Uterus (tissue), 4 donors: ENCODE measurements around the gene PIWIL4. TPM values are rescaled to one million over a fixed set of nuclear protein-coding genes. Genes with fewer than 3 reads are reported as not detected.

Experiments used
- DNase-seq, 2 donors: peaks; one replicate each; pipeline ENCODE4 v3.0.0-alpha.2; 2019 to 2020
- H3K27ac ChIP-seq, 2 donors: fragments of 200-600 bp; sonication (generic); 1 replicate in 1 of 2; 2 replicates in 1 of 2; pipeline ENCODE4 v1.5.1; 2016 to 2018
- H3K27me3 ChIP-seq, 2 donors: fragments of 200-600 bp; sonication (generic); one replicate each; pipeline ENCODE4 v1.5.1; 2018 to 2019; ENCODE audit warnings: control low read depth in 1 of 2
- H3K36me3 ChIP-seq, 2 donors: fragments of 200-600 bp; sonication (generic); one replicate each; pipeline ENCODE4 v1.5.1; 2019; ENCODE audit warnings: control low read depth in 1 of 2
- H3K4me1 ChIP-seq, 2 donors: fragments of 200-600 bp; sonication (generic); one replicate each; pipeline ENCODE4 v1.5.1; 2018 to 2019; ENCODE audit warnings: control low read depth in 1 of 2
- H3K4me3 ChIP-seq, 2 donors: fragments of 200-600 bp; sonication (generic); 1 replicate in 1 of 2; 2 replicates in 1 of 2; pipeline ENCODE4 v1.5.1; 2018 to 2019; ENCODE audit warnings: mild to moderate bottlenecking in 1 of 2
- H3K9me3 ChIP-seq, 2 donors: fragments of 200-600 bp; sonication (generic); one replicate each; pipeline ENCODE4 v1.5.1; 2019; ENCODE audit warnings: control low read depth in 1 of 2
- POLR2A ChIP-seq, 2 donors: fragments of 450-650 bp; IDR thresholded peaks; one replicate each; pipeline ENCODE4 v1.6.1; 2016; ENCODE audit warnings: antibody characterized with exemption in 2 of 2, mild to moderate bottlenecking in 1 of 2, moderate library complexity in 1 of 2
- intact Hi-C: fragments of 100-400 bp; cut with DNase I; formaldehyde crosslinking; loops from one replicate; pipeline ENCODE4 v1.15.1; 2023; ENCODE audit warnings: low total_unique reads
- total RNA-seq, 4 donors: library from RNA; depleted of rRNA in 3 of 4; stranded (reverse); fragments of >200 nt in 3 of 4; gene quantifications; one replicate each; pipeline versions ENCODE4 v1.1.0 to v1.2.4, GENCODE V29; 2014 to 2023
- TF ChIP-seq, protein P1 (sequence below), 4 experiments: fragments of 200-600 bp in 2 of 4; fragments of 450-650 bp in 2 of 4; sonication (generic) in 2 of 4; IDR thresholded peaks; one replicate each; pipeline ENCODE4 v1.5.1; 2016 to 2019; ENCODE audit warnings: antibody characterized with exemption in 4 of 4, mild to moderate bottlenecking in 2 of 4, moderate library complexity in 1 of 4
- donor health status: DM: yes; HTN: yes; CAD: no.

PIWIL4 gene
- total RNA-seq, 4 donors from 2014 or later: 5.1 to 9.0 (median 6.8) TPM

DNA sequence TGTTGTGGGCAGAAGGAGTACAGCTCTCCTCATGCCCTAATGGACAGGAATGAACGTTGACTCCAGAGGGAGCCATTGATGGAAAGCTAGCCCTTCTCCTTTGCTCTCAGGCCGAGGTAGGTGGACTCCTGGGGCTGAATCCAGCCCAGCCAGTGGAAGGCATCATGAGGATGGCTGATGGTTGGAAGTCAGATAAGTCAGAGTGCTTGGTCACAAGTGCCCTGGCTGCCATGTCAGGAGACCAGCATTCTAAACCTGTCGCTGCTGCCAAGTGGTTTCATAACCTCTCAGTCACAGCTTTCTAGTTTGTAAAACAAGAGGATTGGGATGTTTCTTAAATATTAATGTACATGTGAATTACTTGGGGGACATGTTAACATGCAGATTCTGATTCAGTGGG, 32.3 kb downstream of the PIWIL4 start:
- Histone ChIP-seq H3K4me1 (no peaks in the 10 kb centered on the region), H3K36me3 (no peaks in the 10 kb centered on the region), H3K27ac (no peak overlapping the region), H3K4me3 (no peak overlapping the region), H3K9me3 (no peaks in the 10 kb centered on the region), H3K27me3 (no peaks in the 10 kb centered on the region)
- TF ChIP-seq, protein P1, sequence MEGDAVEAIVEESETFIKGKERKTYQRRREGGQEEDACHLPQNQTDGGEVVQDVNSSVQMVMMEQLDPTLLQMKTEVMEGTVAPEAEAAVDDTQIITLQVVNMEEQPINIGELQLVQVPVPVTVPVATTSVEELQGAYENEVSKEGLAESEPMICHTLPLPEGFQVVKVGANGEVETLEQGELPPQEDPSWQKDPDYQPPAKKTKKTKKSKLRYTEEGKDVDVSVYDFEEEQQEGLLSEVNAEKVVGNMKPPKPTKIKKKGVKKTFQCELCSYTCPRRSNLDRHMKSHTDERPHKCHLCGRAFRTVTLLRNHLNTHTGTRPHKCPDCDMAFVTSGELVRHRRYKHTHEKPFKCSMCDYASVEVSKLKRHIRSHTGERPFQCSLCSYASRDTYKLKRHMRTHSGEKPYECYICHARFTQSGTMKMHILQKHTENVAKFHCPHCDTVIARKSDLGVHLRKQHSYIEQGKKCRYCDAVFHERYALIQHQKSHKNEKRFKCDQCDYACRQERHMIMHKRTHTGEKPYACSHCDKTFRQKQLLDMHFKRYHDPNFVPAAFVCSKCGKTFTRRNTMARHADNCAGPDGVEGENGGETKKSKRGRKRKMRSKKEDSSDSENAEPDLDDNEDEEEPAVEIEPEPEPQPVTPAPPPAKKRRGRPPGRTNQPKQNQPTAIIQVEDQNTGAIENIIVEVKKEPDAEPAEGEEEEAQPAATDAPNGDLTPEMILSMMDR (IDR thresholded peaks at IDR 0.05): no peak
- no peak for TF ChIP-seq POLR2A (IDR thresholded peaks at IDR 0.05)
- no peak for DNase-seq
- intact Hi-C loops: no loop called here

DNA sequence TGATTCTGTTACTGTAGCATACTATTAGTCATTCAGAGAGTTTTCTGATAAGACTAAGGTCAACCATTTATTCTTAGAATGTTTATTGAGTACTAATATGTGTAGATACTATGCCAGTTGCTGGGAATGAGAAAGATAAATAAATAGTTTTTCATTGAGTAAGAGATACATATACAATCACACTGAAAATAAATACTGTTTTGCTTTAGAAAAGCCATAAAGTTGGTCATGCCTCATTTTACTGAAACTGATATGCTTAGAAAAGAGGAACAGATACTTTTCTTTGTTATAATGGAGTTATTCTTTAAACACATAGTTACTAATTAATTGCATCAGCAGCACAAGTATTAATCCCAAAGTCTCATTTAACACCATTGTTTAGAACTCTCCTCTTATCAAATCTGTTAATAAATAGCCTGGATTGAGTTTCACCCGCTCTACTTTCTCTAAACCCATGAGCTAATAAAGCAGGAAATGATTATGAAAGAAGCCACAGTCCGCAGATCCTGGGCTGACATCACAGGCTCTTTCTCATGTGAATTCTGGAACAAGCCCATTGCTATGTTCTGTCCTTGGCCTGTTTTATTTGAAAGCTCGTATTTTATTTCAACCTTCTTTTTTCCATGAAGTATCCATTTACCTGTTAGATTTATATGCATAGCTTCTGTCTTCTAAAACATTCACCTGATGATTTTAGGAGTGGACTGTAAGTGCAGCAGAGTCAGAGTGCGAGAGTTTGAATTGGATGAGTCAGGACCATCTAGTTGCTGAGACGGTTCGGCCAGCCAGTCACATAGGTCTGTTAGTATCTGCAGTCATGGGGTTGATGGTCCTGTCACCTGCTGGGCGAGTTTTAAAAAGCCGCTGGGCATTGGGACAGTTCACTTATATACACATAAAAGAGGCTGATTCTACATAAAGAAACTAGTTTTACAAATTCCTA, 35.5 kb downstream of the PIWIL4 start:
- H3K27me3 ChIP-seq: no peaks in the 10 kb centered on the region
- H3K4me3 ChIP-seq: no peak overlapping the region
- H3K4me1 ChIP-seq: no peaks in the 10 kb centered on the region
- H3K27ac ChIP-seq: no peak overlapping the region
- no peaks in the 10 kb centered on the region for H3K36me3 ChIP-seq
- TF ChIP-seq POLR2A (IDR thresholded peaks at IDR 0.05): no peak
- TF ChIP-seq, protein P1 (IDR thresholded peaks at IDR 0.05): peak in 2 of 4 experiments; percentile 18 to 25
- peak; percentile 35 to 64 for DNase-seq
- H3K9me3 ChIP-seq: no peaks in the 10 kb centered on the region
- intact Hi-C loops: no loop called here

DNA sequence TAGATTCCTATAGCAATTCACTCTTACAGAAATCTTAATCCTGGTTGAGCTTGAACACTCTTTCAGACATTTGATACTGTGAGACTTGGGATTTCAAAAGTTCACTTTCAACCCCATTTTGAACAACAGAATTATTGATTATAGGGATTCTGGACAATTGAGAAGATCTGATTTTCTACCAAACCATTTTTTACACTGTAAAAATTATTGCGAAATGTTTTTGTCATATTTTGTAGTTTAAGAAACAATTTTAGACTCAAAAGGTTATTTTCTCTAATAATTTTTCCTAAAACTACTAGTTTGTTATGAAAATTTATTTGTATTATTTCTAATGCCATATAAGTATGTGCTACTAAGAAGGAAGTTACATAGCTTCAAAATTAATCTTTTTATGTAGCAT, 36.4 kb downstream of the PIWIL4 start:
- Histone ChIP-seq H3K27me3 (no peaks in the 10 kb centered on the region), H3K36me3 (no peaks in the 10 kb centered on the region), H3K4me1 (no peaks in the 10 kb centered on the region), H3K27ac (no peak overlapping the region), H3K4me3 (no peak overlapping the region), H3K9me3 (no peaks in the 10 kb centered on the region)
- TF ChIP-seq, protein P1 (IDR thresholded peaks at IDR 0.05): no peak
- no peak for TF ChIP-seq POLR2A (IDR thresholded peaks at IDR 0.05)
- intact Hi-C loops: no loop called here
- DNase-seq: no peak

DNA sequence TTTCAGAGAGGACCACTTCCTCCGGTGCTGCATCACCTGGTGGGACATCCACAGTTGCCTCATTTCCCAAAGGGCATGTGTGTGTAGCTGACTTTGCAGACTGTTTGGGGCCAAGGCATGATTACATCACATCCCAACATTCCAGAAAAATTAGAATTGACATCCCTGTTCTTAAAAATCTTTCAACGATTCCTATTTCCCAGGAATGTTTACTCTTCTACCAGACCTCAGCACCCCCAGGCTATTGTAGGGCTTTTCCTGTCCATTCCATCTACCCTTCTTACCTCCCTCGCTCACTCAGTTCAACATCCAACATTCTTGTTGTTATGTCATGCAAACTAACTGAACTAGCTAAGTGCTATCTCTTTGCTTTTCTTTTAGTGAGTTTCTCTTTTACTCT, 37.3 kb downstream of the PIWIL4 start:
- no peaks in the 10 kb centered on the region for H3K36me3 ChIP-seq
- H3K4me3 ChIP-seq: no peak overlapping the region
- intact Hi-C loops: no loop called here
- H3K9me3 ChIP-seq: no peaks in the 10 kb centered on the region
- H3K4me1 ChIP-seq: no peaks in the 10 kb centered on the region
- DNase-seq: no peak
- H3K27me3 ChIP-seq: no peaks in the 10 kb centered on the region
- H3K27ac ChIP-seq: no peak overlapping the region
- TF ChIP-seq, protein P1 (IDR thresholded peaks at IDR 0.05): no peak
- no peak for TF ChIP-seq POLR2A (IDR thresholded peaks at IDR 0.05)

DNA sequence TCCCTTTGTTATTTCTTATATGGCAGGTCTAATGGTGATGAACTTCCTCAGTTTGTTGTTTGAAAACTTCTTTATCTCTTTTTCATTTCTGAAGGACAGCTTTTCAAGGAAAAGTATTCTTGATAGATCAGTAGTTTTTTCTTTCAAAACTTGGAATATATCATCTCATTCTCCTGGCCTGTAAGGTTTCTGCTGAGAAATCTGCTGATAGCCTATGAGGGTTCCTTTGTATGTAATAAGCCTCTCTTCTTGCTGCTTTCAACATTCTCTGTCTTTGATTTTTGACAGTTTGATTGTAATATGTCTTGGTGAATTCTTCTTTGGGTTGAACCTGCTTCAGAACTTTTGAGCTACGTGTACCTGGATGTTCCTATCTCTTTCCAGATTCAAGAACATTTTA, 46.0 kb downstream of the PIWIL4 start:
- intact Hi-C loops: no loop called here
- H3K4me1 ChIP-seq: no peaks in the 10 kb centered on the region

More for the DNA sequence above, 46.0 kb downstream of the PIWIL4 start:
- DNase-seq: no peak
- Histone ChIP-seq H3K4me3 (no peak overlapping the region), H3K9me3 (peaks cover 0 to 15% of the 10 kb centered on the region in 2 donors), H3K36me3 (peaks cover 0 to 3% of the 10 kb centered on the region in 2 donors), H3K27me3 (no peaks in the 10 kb centered on the region), H3K27ac (no peak overlapping the region)
- TF ChIP-seq, protein P1 (IDR thresholded peaks at IDR 0.05): no peak
- no peak for TF ChIP-seq POLR2A (IDR thresholded peaks at IDR 0.05)
